ENCODE data around the gene CENPN. TPM values are rescaled to one million over a fixed set of nuclear protein-coding genes. Genes with fewer than 3 reads are reported as not detected.

CENPN gene
- total RNA-seq, 1 donor from 2014 or later: 16.4 TPM

- H3K4me2 ChIP-seq (ENCODE audit: low read length): no peak overlapping the region
- TF ChIP-seq CTCF (IDR thresholded peaks at IDR 0.05; ENCODE audit: insufficient read depth, low read depth, low read length) (no peak), EZH2 (IDR thresholded peaks at IDR 0.05; ENCODE audit: insufficient read depth, low read length) (no peak)
These were observed 34.4 kb upstream of the CENPN start for GRCh38 chr16:80972611-80973010.

DNA sequence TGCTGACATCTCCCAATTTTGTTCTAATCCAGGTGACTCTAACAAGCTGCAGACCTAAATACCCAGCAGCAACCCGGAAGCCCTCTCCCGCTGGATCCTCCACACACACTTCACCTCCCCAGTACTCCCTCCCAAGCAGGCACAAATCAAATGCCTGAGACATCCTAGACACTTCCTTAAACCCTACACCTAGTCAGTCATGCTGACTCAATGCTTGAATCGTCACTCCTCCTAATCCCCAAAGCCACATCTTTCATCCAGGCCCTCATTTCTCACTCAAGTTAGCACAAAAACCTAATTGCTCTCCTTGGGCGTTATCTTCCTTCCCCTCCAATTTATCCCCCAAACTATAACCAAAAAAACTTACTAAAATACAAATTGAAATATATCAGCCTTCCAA is 33.0 kb upstream of the CENPN start:
- H3K4me3 Mint-ChIP-seq (ENCODE audit: unreplicated experiment): no peak overlapping the region
- Histone ChIP-seq H3K79me2 (ENCODE audit: insufficient read depth, low read length) (no peaks in the 10 kb centered on the region), H3K36me3 (ENCODE audit: insufficient read depth, low read length) (peaks cover 6% of the 10 kb centered on the region), H4K20me1 (ENCODE audit: insufficient read depth, low read length) (no peaks in the 10 kb centered on the region), H2AFZ (ENCODE audit: low read depth, low read length) (no peak overlapping the region), H3K9ac (ENCODE audit: low read length) (no peak overlapping the region), H3K9me3 (ENCODE audit: insufficient read depth, low read depth, low read length) (no peaks in the 10 kb centered on the region), H3K27ac (ENCODE audit: low read depth, low read length) (no peak overlapping the region), H3K27me3 (ENCODE audit: insufficient read depth, low read length) (no peaks in the 10 kb centered on the region), H3K4me3 (ENCODE audit: insufficient read depth, low read depth, low read length) (no peak overlapping the region), H3K4me1 (ENCODE audit: insufficient read depth, low read length) (peaks cover 3% of the 10 kb centered on the region), H3K4me2 (ENCODE audit: low read length) (no peak overlapping the region)
- TF ChIP-seq CTCF (IDR thresholded peaks at IDR 0.05; ENCODE audit: insufficient read depth, low read depth, low read length) (no peak), EZH2 (IDR thresholded peaks at IDR 0.05; ENCODE audit: insufficient read depth, low read length) (no peak)
- FAIRE-seq (no peak), DNase-seq (ENCODE audit: low read depth) (no peak)
- H3K4me1 Mint-ChIP-seq (ENCODE audit: low read depth, unreplicated experiment): peaks cover 4% of the 10 kb centered on the region
- no peaks in the 10 kb centered on the region for H3K27me3 Mint-ChIP-seq (ENCODE audit: low read depth, unreplicated experiment)
- peaks cover 6% of the 10 kb centered on the region for H3K36me3 Mint-ChIP-seq (ENCODE audit: low read depth, unreplicated experiment)
- H3K27ac Mint-ChIP-seq (ENCODE audit: unreplicated experiment): no peak overlapping the region
- no peaks in the 10 kb centered on the region for H3K9me3 Mint-ChIP-seq (ENCODE audit: unreplicated experiment)

More at GRCh38 chr16:80972611-80973010, 34.4 kb upstream of the CENPN start:
- Histone ChIP-seq H3K27ac (ENCODE audit: low read depth, low read length) (no peak overlapping the region), H2AFZ (ENCODE audit: low read depth, low read length) (no peak overlapping the region), H3K27me3 (ENCODE audit: insufficient read depth, low read length) (no peaks in the 10 kb centered on the region), H3K9me3 (ENCODE audit: insufficient read depth, low read depth, low read length) (no peaks in the 10 kb centered on the region), H3K9ac (ENCODE audit: low read length) (no peak overlapping the region), H3K79me2 (ENCODE audit: insufficient read depth, low read length) (no peaks in the 10 kb centered on the region), H4K20me1 (ENCODE audit: insufficient read depth, low read length) (no peaks in the 10 kb centered on the region), H3K4me1 (ENCODE audit: insufficient read depth, low read length) (peaks cover 8% of the 10 kb centered on the region), H3K4me3 (ENCODE audit: insufficient read depth, low read depth, low read length) (no peak overlapping the region), H3K36me3 (ENCODE audit: insufficient read depth, low read length) (peaks cover 6% of the 10 kb centered on the region)
- Mint-ChIP-seq H3K4me1 (ENCODE audit: low read depth, unreplicated experiment) (peaks cover 8% of the 10 kb centered on the region), H3K27ac (ENCODE audit: unreplicated experiment) (no peak overlapping the region), H3K36me3 (ENCODE audit: low read depth, unreplicated experiment) (peaks cover 2% of the 10 kb centered on the region), H3K9me3 (ENCODE audit: unreplicated experiment) (no peaks in the 10 kb centered on the region), H3K27me3 (ENCODE audit: low read depth, unreplicated experiment) (no peaks in the 10 kb centered on the region), H3K4me3 (ENCODE audit: unreplicated experiment) (no peak overlapping the region)
- FAIRE-seq (no peak), DNase-seq (ENCODE audit: low read depth) (no peak)

DNA sequence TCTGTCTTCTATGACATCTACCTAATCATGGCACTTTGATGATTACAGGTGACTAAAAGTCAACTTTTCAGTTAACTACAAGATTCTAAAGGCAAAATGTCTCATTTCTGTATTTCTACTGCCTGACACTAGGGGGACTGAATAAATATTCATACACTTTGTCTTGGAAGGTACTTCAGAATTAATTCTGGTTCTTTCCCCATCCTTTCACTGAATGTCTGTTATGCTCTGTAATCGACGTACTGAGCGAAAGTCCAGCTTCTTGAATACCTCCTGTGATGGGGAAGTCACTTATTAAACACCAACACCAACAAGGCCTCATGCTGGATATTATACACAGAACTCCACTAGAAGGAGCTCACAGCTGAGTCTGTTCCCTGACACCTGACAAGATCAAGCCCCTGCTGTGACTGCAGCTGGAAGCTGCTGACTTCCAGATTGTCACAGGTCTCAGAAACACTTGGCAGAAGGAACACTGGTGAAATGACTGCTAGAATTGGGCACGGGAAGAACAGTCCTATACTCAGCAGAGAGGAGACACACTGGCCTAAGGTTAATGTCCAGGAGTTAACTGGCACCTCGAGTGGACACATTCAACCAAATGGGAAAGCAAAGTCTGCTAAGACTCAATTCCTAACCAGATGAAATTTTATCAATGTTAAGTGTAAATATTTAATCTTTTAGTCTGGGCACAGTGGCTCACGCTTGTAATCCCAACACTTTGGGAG is 32.2 kb upstream of the CENPN start:
- Histone ChIP-seq H3K36me3 (ENCODE audit: insufficient read depth, low read length) (peaks cover 6% of the 10 kb centered on the region), H4K20me1 (ENCODE audit: insufficient read depth, low read length) (no peaks in the 10 kb centered on the region), H3K4me3 (ENCODE audit: insufficient read depth, low read depth, low read length) (no peak overlapping the region), H3K27me3 (ENCODE audit: insufficient read depth, low read length) (no peaks in the 10 kb centered on the region), H3K4me2 (ENCODE audit: low read length) (no peak overlapping the region), H3K9me3 (ENCODE audit: insufficient read depth, low read depth, low read length) (no peaks in the 10 kb centered on the region), H3K9ac (ENCODE audit: low read length) (no peak overlapping the region), H3K79me2 (ENCODE audit: insufficient read depth, low read length) (no peaks in the 10 kb centered on the region), H3K4me1 (ENCODE audit: insufficient read depth, low read length) (no peaks in the 10 kb centered on the region), H3K27ac (ENCODE audit: low read depth, low read length) (no peak overlapping the region), H2AFZ (ENCODE audit: low read depth, low read length) (no peak overlapping the region)
- Mint-ChIP-seq H3K4me3 (ENCODE audit: unreplicated experiment) (no peak overlapping the region), H3K36me3 (ENCODE audit: low read depth, unreplicated experiment) (peaks cover 9% of the 10 kb centered on the region), H3K27ac (ENCODE audit: unreplicated experiment) (no peak overlapping the region), H3K4me1 (ENCODE audit: low read depth, unreplicated experiment) (peaks cover 2% of the 10 kb centered on the region), H3K9me3 (ENCODE audit: unreplicated experiment) (no peaks in the 10 kb centered on the region), H3K27me3 (ENCODE audit: low read depth, unreplicated experiment) (no peaks in the 10 kb centered on the region)
- FAIRE-seq (no peak), DNase-seq (ENCODE audit: low read depth) (no peak)
- TF ChIP-seq CTCF (IDR thresholded peaks at IDR 0.05; ENCODE audit: insufficient read depth, low read depth, low read length): peak; percentile 56
- TF ChIP-seq EZH2 (IDR thresholded peaks at IDR 0.05; ENCODE audit: insufficient read depth, low read length): no peak
